CD4-positive, alpha-beta T cell treated with Interferon gamma for 1 hour (primary cell): ENCODE results near the gene LRP2.
A peak's percentile ranks its signal among the peaks of the same experiment; 100 is the strongest.

ENCODE experiments used
- DNase-seq: peaks from one replicate; pipeline ENCODE4 v3.0.0-alpha.2; 2020

The LRP2 gene

DNA sequence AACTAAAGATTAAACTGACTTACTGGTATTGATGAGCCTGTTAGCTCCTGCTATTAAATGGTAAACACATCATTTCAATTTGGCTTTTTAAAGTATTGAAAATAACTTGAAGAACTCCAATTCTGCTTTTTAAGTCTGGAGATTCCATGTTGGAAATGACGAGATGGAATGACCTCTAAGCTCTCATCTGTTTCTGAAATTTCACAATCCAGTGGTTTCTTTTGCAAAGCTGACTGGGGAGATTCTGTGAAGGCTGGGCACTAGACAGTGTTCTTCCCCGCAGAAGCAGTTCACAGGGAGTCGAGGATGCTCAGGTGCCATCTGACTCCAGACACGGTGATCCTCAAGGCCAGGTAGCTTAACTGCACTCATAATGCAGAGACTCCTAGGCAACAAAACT lies 248.3 kb downstream of the LRP2 start:
- no peak for DNase-seq

DNA sequence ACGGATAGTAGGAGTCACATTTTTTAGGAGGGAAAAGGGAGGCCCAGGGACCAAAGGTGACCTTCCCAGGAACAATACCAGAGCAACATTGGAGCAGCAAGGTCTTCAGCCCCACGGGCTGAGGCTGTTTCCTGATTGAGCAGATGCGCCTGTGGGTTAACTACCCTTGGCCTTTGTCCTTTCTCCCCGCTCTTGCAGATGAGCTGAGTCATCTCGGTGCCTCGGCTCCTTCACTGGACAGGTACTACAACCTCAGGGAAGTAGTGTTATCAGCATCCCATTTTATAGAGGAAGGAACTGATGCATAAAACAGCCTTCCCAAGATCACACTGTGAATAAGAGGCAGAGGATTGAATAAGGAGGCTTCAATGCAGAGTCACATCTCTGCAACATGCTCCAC lies 249.5 kb downstream of the LRP2 start:
- no peak for DNase-seq

DNA sequence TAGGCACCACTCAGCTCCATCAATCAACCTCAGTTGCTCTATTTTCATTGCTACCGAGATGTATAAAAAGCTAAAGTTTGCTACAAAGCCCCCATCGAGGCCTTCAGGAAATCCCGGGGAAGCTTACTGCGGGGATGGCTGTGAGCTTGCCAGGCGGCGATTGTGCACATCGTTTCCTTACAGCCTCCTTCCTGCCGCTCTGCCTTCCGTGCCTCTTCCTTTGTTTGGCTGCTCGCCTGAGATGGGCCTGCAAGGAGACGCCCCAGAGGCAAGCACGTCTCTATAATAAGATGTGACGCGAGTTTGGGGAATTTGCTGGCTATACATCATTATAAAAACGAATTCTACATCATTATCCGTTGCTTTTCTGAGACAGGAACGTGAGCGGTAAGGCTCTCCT lies 251.4 kb downstream of the LRP2 start:
- no peak for DNase-seq

DNA sequence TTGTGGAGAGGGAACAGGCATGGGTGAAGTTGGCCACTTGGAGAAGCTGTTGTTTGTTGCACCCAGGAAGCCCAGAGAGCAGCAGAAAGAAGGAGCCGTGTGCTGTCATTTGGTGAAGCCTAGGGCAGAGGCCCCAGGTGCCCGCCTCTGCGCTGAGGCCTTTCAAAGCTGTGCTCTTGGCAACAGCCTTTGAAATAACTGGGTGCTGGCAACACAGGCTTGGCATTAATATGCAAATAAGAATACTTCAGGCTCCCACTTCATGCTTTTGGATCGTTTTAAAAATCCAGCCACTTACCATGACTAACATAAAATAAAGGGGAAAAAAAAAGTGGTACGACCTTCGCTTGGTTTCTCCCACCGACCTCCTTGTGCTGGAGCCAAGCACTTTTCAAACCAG lies 251.9 kb downstream of the LRP2 start:
- DNase-seq: no peak

DNA sequence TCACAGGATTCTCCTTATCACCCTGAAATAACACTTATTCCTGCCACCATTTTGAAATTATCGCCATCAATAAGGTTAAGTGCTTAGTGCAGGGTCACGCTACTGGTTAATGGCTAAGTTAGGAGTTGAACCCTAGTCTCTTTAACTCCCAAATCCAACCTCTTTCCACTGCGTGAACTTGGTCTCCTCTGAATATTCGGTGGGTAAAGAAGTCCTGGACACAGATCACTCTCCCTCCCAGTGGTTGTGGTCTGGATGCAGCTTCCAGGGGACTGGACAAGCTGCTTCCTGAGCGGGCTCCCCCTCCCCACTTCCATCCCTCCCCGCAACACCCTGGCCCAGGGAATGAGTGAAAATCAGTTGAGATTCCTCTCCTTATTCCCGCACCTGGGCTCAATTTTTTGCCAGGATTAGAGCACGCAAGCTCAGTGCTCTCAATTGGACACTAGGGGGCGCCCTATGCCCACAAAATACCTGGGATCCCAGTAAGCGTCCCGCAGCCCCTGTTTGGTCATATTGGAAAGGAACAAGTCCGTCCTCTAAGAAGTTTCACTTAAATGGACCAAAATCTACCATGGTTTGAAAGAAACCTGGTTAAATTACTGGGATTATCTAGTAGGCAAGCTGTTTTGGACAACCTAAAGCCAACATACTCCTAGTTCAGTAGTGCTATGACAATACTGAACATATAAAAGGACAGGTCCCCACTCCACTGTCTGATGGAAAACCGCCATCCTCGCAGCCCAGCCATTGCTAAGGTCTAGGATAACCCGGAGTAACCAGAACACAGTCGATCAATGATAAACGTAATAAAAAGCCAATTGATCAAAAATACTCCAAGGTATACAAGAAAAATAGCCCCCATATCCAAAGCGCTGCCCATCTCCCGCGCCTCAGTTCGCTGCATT lies 252.6 kb downstream of the LRP2 start:
- peak; percentile 65 for DNase-seq

DNA sequence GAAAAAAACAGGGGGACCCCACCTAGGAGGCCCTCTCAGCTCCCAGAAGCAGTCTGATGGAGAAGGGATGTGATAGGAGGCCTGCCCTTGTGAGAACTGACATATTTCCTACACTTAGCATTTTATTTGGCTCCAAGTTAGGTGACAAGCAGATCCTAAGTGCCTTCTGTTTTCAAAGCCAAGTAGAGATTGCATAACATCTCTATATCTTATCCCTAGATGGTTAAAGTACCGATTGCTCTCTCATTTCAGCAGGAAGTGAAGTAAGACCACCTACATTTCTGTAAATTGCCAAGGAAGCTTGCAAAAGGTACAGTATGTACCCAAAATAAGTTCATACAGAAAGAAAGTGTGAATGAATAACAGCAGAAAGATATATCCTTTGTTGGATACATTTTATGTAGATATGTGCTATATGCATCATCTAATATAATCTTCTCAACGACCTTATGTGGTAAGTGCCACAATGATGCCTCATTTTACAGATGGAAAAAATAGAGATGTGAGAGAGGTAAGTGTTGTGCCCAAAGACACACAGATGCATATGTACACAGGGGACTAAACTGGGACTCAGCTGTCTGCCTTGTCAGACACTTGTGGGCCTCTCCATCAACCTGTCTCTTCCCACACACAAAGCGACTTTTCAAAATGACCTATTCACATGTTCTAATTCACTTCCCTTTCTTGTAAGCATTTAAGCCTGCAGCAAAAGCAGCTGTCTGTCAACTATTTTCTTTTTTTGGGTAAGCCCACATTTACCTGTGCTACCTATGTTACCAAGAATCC lies 254.0 kb downstream of the LRP2 start:
- no peak for DNase-seq

DNA sequence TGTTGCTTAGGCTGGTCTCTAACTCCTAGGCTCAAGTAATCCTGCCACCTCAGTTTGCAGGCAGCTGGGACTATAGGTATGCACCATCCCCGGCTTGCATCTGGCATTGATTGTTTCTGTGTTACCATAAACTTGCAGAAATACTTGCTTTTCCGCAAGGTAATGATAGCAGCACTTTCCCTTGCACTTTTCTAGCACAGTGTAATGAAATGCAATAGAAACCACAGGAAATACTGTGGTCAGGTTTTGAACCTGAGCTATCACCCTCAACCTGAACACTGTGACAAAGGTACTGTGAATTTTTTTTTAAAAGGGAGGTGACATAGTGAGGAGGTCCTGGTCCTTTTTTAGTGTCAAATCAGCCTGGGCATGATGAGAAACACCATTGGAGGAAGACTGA lies 254.7 kb downstream of the LRP2 start:
- DNase-seq: no peak

DNA sequence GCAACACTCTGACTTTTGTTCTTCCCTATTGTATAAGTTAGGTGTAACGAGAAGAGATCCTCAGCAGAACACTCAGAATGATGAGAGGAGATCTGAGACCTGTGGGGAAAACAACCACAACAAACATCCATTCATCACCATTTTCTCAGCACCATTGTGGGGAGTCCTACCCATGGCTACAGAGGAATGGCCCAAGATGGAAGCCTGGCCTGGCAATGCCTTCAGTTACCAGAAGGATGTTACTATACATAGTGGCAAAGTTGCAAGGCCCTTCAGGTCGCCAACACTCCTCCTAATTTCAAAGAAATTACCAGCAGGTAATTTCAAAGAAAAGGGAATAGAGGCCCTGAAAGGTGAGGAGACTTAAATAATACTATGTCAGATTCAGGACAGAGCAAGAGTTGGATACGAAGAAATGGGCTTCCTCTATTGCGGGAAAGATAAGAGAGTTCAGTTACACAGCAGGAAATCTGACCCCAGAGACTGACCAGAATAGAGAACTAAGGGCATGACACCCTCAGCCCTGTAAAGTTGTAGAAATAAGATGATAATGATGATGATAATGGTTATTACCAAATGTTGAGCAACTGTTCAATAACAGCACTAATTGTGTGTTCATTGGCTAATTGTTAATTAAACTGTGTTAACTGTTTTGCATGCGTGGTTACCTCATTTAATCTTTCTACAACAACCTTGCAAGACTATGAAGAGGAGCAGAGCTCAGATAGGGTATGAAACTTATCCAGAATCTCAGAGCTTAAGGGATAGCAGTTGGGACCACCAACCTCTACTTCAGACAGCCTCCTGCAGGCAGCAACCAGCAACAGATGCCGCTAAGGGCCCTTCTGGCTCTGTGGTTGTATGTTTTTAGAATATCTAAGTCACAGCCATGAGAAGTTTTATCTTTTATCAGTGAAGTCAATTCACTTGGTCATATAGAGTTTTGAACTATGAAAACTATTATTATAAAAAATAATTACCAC lies 255.5 kb downstream of the LRP2 start:
- DNase-seq: no peak

DNA sequence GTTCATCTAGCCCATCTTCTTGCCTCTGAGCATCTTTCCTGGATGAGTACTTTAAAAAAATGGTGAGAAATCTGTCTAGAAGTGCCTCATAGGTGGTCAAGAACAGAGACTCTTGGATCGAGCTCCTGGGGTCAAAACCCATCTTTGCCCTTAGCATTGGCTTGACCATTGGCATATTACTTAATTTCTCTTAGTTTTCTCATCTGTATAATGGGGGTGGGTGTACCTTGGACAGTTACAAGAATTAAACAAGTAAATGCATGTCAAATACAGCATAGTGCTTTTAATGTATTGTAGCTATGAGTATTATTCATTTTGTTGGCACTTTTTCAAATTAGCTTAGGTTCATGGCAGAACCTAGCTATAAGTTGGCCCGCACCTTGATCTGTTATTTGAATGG lies 256.2 kb downstream of the LRP2 start:
- DNase-seq: no peak

DNA sequence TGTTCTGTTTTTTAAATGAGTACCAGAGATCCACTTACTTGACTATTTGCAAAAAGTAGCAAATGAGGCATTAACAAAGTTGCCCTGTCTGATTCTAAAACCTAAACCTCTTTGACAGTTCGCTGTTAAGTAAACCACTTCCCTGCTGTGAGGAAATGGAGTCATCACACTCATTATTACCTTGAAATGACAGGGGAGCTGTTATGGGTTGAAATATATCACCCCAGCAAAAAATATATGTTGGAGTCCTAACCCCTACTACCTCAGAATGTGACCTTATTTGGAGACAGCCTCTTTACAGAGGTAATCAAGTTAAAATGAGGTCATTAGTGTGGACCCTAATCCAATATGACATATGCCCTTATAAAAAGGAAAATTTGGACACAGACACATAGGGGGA lies 256.9 kb downstream of the LRP2 start:
- DNase-seq: no peak

DNA sequence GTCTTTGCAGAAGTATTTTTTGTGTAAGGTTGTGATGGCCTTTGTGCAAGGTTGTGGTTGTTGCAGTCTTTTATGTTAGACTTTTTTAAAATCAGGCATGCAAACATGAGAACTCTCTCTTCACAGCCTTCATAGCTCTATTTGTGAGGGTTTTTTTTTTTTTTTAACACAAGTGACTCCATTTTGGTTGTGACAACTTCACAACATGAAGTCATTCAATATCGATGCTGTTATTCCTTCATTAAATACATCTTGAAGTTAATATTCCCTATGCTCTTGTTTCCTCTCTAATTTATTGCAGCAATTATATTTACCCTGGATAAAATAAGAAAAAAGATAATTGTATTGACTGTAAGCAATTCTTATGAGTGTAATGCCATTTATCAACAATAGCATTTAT lies 257.5 kb downstream of the LRP2 start:
- DNase-seq: no peak

DNA sequence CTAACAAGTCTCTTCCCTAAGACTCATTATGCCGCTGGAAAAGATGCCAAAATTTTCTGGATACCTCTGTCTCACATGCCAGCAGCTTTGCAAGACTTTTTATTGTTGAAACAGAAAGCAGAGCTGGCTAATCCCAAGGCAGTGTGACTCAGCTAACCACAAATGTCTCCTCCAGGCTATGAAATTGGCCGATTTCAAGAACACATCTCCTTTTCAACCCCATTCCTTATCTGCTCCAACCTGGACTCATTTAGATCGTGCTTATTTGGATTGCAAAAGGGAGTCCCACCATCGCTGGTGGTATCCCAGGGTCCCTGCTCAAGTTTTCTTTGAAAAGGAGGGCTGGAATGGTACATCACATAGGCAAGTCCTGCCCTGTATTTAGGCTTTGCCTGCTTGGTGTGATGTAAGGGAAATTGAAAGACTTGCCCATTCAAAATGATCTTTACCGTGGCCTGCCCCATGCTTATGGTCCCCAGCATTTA lies 266.7 kb downstream of the LRP2 start:
- no peak for DNase-seq

DNA sequence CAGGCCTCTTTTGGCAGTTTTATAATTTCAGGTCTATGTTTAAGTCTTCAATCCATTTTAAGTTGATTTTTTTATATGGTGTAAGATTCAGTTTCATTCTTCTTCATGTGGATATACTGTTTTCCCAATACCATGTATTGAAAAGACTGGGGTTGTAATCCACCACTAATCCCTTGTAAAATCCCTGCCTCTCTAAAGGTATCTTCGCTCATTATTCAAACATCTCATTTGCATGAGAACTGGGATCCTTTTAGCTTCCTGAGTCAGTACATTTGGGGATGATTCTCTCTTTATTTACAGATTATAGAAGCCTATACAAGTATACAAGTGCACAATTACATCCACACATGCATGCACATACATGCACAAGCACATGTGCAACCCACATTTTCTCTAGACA lies 267.7 kb downstream of the LRP2 start:
- DNase-seq: no peak

DNA sequence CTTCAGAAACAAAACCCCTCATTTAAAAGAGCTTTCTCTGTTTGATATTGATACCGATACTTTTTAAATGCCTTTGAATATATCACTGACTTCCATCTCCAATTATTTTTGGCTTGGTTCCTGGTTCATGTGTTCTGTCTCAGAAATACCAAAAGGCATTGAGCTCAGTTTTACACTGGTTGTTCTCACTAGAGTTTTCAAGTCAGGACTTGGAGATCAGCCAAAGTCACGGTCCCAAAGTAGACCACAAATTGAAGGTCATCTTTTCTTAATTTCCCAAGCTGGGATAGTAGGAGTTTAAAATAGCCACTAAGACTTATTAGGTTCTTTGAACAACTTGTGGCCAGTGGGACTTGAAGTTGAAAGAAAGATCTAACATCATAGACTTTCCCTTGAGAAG lies 268.8 kb downstream of the LRP2 start:
- DNase-seq: no peak

DNA sequence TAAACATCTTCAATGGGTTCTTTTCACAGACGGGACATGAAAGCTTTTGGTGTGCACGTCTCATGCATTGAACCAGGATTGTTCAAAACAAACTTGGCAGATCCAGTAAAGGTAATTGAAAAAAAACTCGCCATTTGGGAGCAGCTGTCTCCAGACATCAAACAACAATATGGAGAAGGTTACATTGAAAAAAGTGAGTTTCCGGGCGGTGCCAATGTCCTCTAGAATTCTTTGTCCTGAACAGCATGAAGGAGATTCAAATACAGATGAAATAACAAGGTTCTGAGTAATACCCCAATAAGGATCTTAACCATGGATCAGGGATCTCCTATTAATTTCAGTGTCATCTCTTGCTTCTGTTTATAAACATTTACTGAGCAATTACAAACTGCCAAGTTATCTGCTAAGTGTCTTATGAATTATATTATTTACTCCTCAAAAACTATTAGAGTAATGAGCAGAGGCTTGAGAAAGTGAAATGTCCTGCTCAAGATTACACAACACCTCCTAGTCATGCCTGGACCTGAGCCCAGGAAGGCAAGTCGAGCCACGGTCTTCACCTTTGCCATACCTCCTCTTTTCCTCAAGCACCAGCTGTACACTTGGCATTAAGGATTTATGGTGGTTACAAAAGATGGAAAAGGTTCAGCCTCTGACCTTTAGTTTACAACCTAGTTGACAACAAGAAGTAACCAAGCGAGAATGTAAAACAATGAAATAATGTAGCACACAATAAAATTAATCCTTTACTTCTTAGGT lies 270.4 kb downstream of the LRP2 start:
- no peak for DNase-seq

DNA sequence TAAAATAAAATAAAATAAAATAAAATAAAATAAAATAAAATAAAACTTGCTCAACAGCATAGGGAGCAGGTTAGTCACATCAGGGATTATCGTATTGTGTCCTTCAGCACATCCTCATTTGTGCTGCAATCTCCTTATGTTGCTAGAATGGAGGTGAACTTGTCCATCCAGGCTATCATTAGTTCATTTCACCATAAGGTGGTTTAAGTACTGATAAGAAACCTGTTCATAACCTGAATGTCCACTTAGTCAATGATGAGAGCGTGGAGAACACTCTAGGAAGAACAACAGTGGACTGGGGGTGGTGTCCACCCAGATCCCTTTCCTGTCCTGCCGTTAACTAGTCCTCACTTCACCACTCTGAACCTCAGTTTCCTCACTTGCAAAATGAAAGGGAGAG lies 271.1 kb downstream of the LRP2 start:
- DNase-seq: no peak

DNA sequence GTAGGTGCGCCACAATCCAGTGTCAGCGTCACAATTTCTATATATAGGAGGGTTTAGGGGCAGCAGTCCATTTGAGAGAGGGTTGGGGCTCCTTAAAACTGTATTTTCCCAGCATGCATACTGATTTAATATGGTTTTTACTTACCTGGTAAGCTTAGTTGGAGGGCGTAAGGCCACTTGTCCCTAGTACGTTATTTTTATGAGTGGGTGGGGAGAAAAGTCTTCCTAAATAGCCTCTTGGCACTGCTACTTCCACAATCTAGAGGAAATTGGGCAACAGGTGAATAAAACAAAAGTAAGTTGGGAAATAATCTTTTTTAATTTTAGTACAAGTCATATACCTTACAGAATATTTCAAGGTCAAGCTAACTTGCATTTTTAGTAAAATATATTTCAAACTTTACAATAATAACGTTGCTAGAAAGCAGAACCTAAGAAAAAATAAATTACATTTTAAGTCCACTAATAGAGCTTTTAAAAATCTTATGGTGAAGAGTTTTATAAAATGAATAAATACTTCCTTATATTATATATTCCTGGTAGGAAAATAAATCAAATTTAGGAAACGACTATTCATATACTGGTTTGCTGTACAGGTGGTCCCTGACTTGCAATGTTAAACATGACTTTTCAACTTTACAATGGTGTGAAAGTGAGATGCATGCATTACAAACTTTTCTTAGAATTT lies 272.1 kb downstream of the LRP2 start:
- no peak for DNase-seq

DNA sequence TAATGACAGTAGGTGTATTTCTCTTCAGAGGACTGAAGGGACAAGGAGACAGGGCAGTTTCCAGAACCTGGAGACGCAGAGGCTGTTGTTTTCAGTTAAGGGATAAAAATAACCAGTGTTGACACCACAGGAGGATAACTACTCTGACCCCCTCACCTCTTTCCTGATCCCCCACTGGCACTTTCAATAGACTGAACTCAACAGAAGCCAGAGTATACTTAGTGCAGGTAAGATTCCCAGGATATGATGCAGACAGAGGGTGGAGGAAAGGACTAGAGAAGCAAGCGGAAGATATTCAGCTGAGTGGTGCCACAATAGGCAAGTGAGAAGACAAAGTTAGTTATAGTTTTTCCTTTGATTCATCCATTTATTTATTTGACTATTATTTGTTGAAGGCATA lies 273.2 kb downstream of the LRP2 start:
- DNase-seq: no peak

DNA sequence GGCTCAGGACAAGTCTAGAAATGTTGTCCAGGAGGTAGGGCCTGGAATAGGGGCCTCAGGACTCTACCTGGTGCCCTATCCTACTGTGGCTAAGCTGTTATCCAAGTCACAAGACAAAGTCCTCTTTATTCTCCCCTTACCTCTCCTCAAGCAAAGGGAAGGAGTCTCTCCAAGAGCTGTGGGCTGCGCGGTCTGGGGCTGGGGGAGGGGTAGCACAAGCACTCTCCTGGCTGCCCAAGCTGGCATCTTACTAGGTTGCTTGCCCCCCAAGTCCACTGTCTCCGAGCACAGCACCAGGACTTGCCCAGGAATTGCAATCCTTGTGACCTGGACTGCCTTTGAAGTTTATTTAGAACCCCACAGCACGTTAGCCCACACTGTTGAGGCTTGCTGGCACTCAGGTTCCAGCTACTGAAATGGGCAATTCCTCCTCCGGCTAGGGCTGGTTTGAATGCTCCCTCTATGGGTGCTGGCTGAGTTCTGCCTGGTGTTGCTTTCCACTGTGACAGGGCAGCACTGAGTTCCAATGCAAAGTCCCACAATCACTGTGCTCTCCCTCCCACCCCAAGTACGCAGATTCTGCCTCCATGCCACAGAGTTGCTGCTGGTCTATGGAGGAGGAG lies 274.5 kb downstream of the LRP2 start:
- no peak for DNase-seq

DNA sequence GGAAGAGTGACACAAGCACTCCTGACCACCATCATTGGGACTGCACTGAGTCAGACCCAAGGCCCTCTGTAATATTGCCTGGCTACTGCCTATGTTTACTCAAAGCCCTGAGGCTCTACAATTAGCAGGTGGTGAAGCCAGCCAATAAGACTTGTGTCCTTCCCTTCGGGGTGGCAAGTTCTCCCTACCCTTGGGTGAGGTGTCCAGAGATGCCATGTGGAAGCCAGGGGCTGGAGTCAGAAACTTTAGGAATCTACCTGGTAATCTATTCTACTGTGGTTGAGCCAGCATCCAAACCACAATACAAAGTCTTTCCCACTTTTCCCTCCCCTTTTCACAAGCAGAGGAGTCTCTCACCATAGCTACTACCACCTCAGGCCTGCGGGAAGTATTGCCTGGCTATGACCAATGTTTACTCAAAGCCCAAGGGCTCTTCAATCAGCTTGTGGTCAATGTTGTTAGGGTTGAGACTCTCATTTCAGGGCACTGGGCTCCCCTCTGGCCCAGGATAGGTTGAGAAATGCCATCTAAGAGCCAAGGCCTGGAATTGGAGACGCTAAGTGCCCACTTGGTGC lies 275.4 kb downstream of the LRP2 start:
- DNase-seq: no peak

DNA sequence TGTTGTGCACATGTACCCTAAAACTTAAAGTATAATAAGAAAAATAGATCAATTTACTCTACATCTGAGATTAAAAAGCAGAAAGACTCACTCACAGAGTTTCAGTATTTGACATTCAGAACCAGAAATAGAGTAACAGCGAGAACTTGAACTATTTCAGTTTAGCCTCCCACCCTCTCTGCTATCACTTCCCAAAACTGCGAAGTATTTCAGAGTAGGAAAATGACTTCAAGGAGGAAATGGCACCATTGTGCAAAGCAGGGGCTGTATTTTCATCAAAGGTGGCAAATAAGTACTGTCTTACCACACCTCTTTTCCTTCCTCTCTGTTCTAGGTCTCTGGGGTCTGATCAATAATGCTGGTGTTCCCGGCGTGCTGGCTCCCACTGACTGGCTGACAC lies 279.3 kb downstream of the LRP2 start:
- no peak for DNase-seq
